Measurements from ENCODE around the gene ZNF212.

The ZNF212 gene

GRCh38 chr7:149289262-149289661 lies 49.8 kb downstream of the ZNF212 start:
- DNase-seq, result no peak

- no peak for DNase-seq
These were observed 50.4 kb downstream of the ZNF212 start for GRCh38 chr7:149289856-149290255.

DNA sequence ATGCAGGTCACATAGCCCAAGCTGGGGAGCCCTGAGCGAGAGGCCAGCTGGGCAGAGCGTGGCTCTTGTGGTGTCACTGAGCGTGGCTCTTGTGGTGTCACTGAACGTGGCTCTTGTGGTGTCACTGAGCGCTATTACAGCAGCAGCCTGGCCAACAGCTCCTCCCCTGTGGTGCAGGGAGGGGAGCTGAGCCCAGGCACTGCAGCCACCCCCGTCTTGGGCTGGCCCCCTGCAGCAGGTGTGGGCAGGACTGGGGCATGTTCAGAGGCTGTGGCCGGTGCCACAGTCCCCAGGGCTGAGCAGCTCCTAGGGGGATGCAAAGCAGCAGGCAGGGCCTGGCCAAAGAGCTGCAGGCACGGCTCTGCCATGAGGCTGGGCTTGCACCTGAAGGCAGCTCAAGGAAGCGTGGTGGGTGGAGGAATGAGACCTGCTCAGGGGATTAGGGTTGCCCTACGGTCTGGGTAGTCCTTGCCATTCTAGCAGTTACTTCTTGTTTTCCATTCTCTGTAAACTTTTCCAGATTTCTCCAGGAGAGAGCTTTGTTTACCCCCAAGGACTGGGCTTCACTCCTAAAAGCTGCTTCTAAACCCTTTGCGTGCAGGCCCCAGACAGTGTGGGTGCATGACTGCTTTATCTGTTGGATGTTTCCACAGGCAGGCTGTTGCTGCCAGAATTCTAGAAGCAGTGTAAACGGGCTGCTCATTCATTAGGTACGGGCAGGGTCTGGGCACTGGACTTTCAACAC lies 51.8 kb downstream of the ZNF212 start:
- no peak for DNase-seq

GRCh38 chr7:149291781-149292461 lies 52.5 kb downstream of the ZNF212 start:
- DNase-seq, result no peak

DNA sequence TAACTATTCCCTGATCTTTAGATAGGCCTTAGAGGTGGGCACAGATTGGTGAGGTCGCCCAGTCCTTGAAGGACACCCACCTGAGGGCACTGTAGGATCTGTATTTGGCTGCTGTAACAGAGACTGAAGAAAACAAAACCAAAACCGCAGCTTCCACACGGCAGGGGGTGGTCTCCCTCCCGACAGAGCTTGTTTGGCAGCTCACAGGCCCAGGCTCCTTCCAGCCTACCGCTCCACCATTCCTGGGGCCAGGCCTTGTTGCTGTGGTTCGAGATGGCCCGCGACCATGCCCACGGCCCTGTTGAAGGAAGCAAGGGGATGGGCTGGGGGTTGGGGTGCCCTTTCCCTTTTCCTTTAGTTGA lies 53.0 kb downstream of the ZNF212 start:
- DNase-seq, result no peak

- DNase-seq, result no peak
These were observed 53.9 kb downstream of the ZNF212 start for GRCh38 chr7:149293338-149293737.

GRCh38 chr7:149293946-149294633 lies 54.6 kb downstream of the ZNF212 start:
- no peak for DNase-seq

DNA sequence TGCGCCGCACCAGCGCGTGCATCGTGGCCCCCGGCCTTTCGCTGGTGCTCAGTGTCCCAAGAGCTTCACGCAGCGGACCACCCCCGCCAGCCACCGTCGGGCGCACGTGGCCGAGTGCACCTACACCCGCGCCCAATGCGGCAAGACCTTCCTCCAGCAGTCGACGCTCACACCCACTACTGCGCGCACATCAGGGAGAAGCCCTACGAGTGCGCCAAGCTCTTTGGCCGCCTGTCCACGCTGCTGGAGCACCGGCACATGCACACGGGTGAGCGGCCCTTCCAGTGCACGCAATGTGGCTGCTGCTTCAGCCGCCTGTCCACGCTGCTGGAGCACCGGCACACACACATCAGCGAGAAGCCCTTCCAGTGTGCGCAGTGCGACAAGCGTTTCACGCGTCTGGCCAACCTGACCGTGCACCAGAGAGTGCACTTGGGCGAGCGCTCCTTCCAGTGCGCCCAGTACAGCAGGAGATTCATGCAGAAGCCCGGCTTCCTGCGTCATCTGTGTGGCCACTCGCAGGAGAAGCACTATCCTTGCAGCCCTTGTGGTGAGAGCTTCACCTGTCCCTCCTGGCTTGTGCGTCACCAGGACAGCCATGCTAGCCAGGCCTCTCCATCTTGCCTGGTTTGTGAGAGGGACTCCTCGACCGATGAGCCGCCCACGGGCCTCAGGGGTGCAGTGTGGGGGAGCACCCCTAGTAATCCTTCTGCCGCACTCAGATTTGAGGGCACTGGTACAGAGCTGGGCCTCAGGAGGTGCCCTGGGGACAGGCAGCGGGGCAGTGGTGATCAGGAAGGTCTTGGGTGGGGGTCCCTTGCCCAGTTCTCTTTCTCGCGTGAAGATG lies 55.4 kb downstream of the ZNF212 start:
- no peak for DNase-seq

DNA sequence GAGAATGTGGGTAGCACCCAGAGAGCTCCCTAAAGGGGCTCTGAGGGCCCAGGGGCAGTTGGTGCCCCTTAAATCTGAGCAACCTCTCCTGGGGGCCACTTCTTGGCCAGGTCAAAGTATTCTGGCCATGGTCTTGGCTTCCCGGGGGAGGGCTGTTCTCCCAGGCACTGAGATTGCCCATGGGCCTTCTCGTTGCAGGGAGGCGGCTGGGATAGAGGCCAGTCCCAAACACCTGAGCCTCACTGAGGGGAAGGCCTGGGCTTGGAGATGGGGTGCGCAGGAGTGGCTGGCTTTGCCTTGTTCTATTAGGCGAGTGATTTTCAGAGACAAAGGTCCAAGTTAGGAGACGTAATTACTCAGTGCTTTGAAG lies 56.0 kb downstream of the ZNF212 start:
- DNase-seq, result no peak

DNA sequence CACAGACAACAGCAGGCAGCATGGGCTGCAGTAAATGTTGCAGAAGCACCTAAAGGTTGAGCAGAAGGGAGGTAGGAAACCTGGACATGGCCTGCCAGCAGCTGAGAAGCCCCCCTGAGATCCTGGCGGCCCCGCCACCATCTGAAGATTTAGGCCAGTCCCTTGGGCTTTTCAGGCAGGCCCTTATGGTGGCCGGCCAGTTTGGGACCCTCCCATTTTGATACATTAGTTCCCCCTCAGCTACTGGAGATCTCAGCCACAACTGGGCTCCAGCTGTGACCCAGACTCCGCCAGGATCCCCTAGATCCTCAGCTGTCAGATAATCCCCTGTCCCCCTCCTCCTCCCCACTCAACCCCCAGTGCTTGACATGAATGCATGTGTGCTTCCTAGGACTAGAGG lies 56.9 kb downstream of the ZNF212 start:
- no peak for DNase-seq

DNA sequence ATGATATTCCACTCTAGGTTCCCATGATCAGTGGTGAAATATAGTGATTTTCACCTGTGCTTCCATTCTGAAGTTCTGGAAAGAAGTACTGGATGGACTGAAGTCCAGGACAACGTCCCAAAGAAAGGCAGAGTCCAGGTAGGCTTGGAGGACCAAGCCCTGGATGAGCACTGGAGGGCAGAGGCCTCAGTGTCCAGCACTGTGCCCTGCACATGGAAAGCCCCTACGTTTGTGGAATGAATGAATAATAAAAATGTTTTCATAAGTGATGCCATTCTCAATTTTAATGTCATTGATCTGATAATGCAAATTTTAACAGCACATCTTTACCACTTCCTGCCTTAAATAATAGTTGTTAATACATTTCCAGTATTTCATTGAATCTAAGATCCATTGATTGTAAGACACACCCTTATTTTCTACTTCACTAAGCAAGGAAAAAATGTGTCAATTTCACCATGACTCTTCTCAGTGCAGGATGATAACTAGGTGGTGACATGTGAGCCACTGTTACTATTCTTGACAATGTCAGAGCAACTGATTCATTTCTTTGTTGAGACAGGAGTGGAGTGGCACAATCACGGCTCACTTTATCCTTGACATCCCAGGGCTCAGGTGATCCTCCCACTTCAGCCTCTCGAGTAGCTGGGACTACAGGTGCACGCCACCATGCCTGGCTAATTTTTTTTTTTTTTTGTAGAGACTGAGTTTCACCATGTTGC lies 57.7 kb downstream of the ZNF212 start:
- no peak for DNase-seq

DNA sequence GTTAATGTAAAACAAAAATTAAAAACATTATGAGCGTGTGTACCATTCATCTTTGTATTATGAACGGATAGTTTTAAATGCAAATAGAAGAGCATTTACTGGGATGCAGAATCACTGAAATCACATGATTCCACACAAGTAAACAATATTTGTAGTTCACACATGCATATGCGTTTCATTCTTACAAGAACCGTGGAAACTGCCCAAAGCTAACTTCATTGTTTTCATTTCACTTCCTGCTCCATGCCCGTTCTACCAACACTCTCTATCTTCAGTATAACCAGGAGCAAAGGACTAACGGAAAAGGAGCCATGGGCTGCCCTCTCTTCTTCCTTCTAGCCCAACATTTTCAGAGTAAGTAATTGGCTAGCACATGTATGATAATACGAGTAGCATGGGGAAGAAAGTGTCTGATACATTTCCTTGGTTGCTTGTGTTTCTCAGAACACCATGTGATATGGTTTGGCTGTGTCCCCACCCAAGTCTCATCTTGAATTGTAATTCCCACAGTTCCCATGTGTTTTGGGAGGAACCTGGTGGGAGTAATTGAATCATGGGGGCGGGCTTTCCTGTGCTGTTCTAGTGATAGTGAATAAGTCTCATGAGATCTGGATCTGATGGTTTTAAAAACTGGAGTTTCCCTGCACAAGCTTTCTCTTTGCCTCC lies 61.3 kb downstream of the ZNF212 start:
- DNase-seq, result no peak

GRCh38 chr7:149302222-149302621 lies 62.8 kb downstream of the ZNF212 start:
- DNase-seq, result no peak

- DNase-seq, result no peak
These were observed 63.4 kb downstream of the ZNF212 start for GRCh38 chr7:149302865-149303264.

GRCh38 chr7:149304006-149304405 lies 64.6 kb downstream of the ZNF212 start:
- no peak for DNase-seq

Measured in DMS79 (cell line).